Fibroblast of villous mesenchyme (primary cell): ENCODE measurements around the gene IMPG1. TPM values are rescaled to one million over a fixed set of nuclear protein-coding genes. Genes with fewer than 3 reads are reported as not detected.

ENCODE experiments used
- DNase-seq: peaks from one replicate; pipeline ENCODE4 v3.0.0-alpha.2; 2010; ENCODE audit warnings: low read depth
- H3K4me3 ChIP-seq: 2 replicates; pipeline ENCODE4 v1.5.1; 2011; ENCODE audit warnings: low read depth, mild to moderate bottlenecking, low read length
- CTCF ChIP-seq: IDR thresholded peaks from 2 replicates; pipeline ENCODE4 v1.5.1; 2012; ENCODE audit warnings: low read depth, mild to moderate bottlenecking, low read length; ENCODE audit not compliant: insufficient read depth
- total RNA-seq: library from RNA; depleted of rRNA; stranded (reverse); fragments of >200 nt; gene quantifications from 2 replicates; pipeline ENCODE4 v1.2.3, GENCODE V29; 2012

Gene IMPG1
- total RNA-seq, 1 donor = not detected

GRCh38 chr6:75936682-75937081 lies 135.8 kb downstream of the IMPG1 start:
- TF ChIP-seq CTCF = no peak
- no peak for DNase-seq
- no peak overlapping the region for H3K4me3 ChIP-seq

- peak overlapping the region; percentile 55 for H3K4me3 ChIP-seq
- no peak for DNase-seq
- TF ChIP-seq CTCF = no peak
These were observed 137.0 kb downstream of the IMPG1 start for GRCh38 chr6:75935473-75935793.

DNA sequence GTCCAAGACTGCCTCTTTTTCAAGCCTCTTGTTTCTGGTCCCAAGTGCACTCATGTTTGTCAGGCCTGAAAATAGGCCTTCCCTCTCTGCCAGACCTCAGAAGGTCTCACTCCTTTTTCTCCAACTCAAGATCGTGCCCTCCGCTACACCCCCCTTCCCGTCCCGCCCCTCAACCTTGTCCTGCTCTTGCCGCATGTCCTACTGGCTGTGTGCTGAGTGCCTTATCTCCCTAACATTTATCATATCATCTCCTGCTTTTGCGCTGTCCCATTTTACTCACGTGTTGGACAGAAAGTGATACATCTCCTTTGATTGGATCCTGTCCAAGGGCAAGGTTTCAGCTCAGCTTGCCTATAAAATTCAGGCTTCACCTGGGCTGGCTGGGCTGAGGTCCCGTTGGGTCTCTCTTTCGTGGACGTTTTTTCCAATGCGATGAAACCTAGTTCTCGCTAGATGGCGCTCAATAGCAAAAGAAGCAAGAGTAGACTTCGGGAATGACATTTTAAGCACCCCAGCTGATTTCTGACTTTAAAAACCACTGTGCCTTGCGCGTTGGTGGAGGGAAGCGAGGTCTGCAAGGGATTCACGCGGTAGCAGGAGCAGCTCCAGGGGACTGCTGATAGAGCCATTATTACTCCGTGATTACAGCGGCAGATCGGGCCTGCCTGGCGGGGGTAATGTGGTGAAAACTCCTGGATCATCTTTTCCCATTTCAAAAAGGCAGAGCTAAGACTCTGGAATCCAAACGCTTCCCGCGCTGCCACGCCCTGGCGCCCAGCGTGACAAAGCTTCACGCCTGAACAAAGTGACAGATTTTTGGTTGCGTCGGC lies 137.6 kb downstream of the IMPG1 start:
- DNase-seq = peak; percentile 82
- TF ChIP-seq CTCF = peak; percentile 81
- H3K4me3 ChIP-seq = peak overlapping the region; percentile 55

DNA sequence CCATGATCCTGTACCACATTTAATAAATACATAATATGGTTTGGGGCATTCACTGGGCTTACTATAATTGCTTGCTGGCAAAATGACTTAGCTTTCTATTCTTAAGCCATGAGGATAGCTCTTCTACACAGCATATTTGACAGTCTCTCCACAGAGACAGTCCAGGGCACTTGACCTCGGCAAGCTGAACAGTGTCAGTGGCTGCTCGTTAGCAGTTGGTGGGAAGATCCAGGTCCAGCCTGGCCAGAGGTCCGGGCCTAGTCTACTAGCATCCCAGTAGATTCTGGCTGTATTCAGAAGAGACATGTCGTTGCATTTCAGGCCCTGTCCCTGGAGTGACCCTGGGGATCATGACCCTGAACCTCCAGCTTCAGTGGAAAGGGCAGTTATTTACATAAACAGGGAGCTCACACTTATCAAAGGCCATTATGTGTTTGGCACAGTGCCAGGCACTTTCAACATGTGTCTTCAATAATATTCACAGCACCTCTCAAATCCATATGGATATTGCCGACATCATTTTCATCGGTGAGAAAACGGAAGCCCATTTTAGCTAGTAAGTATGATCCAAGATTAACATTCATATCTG lies 139.0 kb downstream of the IMPG1 start:
- H3K4me3 ChIP-seq = no peak overlapping the region
- no peak for TF ChIP-seq CTCF
- DNase-seq = no peak

- no peak overlapping the region for H3K4me3 ChIP-seq
- DNase-seq = peak; percentile 17
- TF ChIP-seq CTCF = peak; percentile 65
These were observed 140.4 kb downstream of the IMPG1 start for GRCh38 chr6:75932067-75932466.

DNA sequence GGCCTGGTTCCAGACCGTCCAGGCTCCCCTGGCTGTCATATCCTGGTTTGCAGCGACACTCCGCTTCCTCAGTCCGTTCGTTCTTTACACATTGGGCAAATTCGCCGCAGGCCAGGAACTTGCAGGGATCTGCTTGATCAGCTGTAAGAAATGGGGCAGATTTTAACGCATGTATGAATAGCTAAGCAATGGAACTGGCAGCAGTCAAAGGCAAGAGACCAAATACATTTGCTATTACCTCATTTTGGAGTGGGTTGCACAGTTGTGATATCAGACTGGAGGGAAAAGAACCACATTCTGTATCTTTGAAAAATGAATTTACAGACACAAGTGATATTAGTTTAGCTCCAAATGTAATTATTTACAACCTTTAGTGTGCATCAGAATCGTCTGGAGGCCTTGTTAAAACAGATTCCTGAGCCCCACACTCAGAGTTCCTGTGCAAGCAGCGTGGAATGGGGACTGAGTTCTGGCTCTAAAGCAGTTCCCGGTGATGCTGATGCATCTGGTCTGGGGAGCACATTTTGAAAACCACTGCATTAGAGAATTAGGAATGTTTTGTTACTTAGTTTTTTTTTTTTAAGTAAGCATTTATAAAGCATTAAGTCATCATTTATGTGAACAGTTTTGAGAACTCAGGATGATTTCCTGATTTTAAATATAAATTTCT lies 141.3 kb downstream of the IMPG1 start:
- H3K4me3 ChIP-seq = no peak overlapping the region
- no peak for TF ChIP-seq CTCF
- no peak for DNase-seq
